ENCODE measurements around the gene GMDS.

Gene GMDS

DNA sequence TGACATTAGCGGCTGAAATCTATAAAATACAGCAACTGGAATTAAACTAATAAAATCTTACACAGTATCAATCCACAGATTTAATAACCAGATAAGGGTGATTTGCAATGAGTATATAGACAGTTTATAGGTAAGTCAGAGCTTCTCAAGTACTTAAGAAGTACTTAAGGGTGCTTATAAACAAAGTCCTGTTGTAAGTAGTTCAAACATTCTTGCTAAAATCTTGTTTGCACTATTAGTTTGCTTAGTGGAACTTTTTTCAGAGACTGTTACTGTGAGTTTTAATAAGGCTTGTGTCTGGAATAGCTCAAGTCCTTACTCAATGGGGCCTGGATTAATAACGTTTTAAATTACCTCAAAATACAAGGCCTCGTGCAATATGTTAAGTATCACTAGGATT is 240.5 kb downstream of the GMDS start:
- Histone ChIP-seq H4K20me1 (ENCODE audit: insufficient read depth, low read length) (no peaks in the 10 kb centered on the region), H3F3A (ENCODE audit: insufficient read depth, low read length) (no peaks in the 10 kb centered on the region), H2AFZ (ENCODE audit: low read length) (no peak overlapping the region), H3K4me1 (ENCODE audit: low read length) (no peaks in the 10 kb centered on the region), H3K4me2 (ENCODE audit: low read depth, low read length) (no peak overlapping the region), H3K27me3 (replicated peaks; ENCODE audit: insufficient read depth, low read length) (no peaks in the 10 kb centered on the region), H3K9me2 (replicated peaks; ENCODE audit: insufficient read depth, low read length) (no peaks in the 10 kb centered on the region), H3K4me3 (ENCODE audit: low read length) (no peak overlapping the region), H3K9ac (ENCODE audit: low read length) (no peak overlapping the region), H3K9me3 (replicated peaks; ENCODE audit: insufficient read depth, low read length) (no peaks in the 10 kb centered on the region), H3K36me3 (replicated peaks; ENCODE audit: insufficient read depth, low read length) (no peaks in the 10 kb centered on the region), H3K79me2 (ENCODE audit: low read length) (no peaks in the 10 kb centered on the region), H3K27ac (ENCODE audit: low read length) (no peak overlapping the region)
- no peak for DNase-seq
- no peak for TF ChIP-seq EZH2phosphoT487 (IDR thresholded peaks at IDR 0.05; ENCODE audit: low read length)
- TF ChIP-seq, protein P1, sequence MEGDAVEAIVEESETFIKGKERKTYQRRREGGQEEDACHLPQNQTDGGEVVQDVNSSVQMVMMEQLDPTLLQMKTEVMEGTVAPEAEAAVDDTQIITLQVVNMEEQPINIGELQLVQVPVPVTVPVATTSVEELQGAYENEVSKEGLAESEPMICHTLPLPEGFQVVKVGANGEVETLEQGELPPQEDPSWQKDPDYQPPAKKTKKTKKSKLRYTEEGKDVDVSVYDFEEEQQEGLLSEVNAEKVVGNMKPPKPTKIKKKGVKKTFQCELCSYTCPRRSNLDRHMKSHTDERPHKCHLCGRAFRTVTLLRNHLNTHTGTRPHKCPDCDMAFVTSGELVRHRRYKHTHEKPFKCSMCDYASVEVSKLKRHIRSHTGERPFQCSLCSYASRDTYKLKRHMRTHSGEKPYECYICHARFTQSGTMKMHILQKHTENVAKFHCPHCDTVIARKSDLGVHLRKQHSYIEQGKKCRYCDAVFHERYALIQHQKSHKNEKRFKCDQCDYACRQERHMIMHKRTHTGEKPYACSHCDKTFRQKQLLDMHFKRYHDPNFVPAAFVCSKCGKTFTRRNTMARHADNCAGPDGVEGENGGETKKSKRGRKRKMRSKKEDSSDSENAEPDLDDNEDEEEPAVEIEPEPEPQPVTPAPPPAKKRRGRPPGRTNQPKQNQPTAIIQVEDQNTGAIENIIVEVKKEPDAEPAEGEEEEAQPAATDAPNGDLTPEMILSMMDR (IDR thresholded peaks at IDR 0.05; ENCODE audit: low read length) = no peak
- no peak for TF ChIP-seq EZH2 (optimal IDR thresholded peaks at IDR 0.05; ENCODE audit: low read depth, low read length)

DNA sequence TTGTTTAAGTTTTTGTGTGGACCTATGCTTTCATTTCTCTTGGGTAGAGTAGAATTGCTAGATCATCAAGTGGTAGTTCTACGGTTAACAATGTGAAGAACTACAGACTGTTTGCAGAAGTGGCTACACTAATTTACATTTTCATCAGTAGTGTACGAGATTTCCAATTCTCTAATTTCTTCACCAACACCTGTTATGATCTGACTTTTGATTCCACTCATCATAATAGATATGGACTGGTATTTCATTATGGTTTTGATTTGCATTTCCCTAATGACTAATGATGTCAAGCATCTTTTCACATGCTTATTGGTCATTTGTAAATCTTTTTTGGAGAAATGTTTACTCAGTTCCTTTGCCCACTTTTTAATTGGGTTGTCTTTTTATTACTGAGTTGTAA is 244.4 kb downstream of the GMDS start:
- Histone ChIP-seq H3K27ac (ENCODE audit: low read length) (no peak overlapping the region), H4K20me1 (ENCODE audit: insufficient read depth, low read length) (no peaks in the 10 kb centered on the region), H3F3A (ENCODE audit: insufficient read depth, low read length) (no peaks in the 10 kb centered on the region), H3K9ac (ENCODE audit: low read length) (no peak overlapping the region), H3K4me1 (ENCODE audit: low read length) (no peaks in the 10 kb centered on the region), H2AFZ (ENCODE audit: low read length) (no peak overlapping the region), H3K9me3 (replicated peaks; ENCODE audit: insufficient read depth, low read length) (no peaks in the 10 kb centered on the region), H3K4me3 (ENCODE audit: low read length) (no peak overlapping the region), H3K4me2 (ENCODE audit: low read depth, low read length) (no peak overlapping the region), H3K27me3 (replicated peaks; ENCODE audit: insufficient read depth, low read length) (no peaks in the 10 kb centered on the region), H3K79me2 (ENCODE audit: low read length) (no peaks in the 10 kb centered on the region), H3K36me3 (replicated peaks; ENCODE audit: insufficient read depth, low read length) (no peaks in the 10 kb centered on the region), H3K9me2 (replicated peaks; ENCODE audit: insufficient read depth, low read length) (no peaks in the 10 kb centered on the region)
- TF ChIP-seq EZH2 (optimal IDR thresholded peaks at IDR 0.05; ENCODE audit: low read depth, low read length) (no peak), EZH2phosphoT487 (IDR thresholded peaks at IDR 0.05; ENCODE audit: low read length) (no peak)
- TF ChIP-seq, protein P1 (IDR thresholded peaks at IDR 0.05; ENCODE audit: low read length) = no peak
- DNase-seq = no peak

DNA sequence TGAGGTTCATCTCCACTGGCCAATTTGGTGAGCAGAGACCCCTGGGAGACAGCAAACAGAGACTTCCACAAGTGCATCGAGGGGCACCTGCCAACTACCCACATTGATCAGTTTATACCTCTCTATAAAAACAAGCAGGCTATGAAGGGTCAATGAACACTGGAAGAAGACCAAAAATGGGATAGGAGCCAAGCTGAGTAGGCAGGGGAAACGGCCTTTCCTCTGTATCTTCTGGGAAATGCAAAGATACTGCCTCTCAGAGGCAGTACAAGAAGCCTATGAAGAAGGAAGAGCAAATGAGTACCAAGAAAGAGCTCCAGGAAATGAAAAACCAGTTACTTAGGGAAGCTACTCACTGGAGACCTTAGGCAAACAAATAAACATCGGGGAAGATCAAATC is 247.7 kb downstream of the GMDS start:
- no peaks in the 10 kb centered on the region for H3K27me3 ChIP-seq (replicated peaks; ENCODE audit: insufficient read depth, low read length)
- no peaks in the 10 kb centered on the region for H3F3A ChIP-seq (ENCODE audit: insufficient read depth, low read length)
- no peaks in the 10 kb centered on the region for H3K79me2 ChIP-seq (ENCODE audit: low read length)
- H3K27ac ChIP-seq (ENCODE audit: low read length) = no peak overlapping the region
- no peaks in the 10 kb centered on the region for H3K36me3 ChIP-seq (replicated peaks; ENCODE audit: insufficient read depth, low read length)
- no peaks in the 10 kb centered on the region for H3K9me2 ChIP-seq (replicated peaks; ENCODE audit: insufficient read depth, low read length)
- no peak overlapping the region for H3K4me2 ChIP-seq (ENCODE audit: low read depth, low read length)
- H4K20me1 ChIP-seq (ENCODE audit: insufficient read depth, low read length) = no peaks in the 10 kb centered on the region
- H3K4me3 ChIP-seq (ENCODE audit: low read length) = no peak overlapping the region
- no peak overlapping the region for H3K9ac ChIP-seq (ENCODE audit: low read length)
- H3K4me1 ChIP-seq (ENCODE audit: low read length) = no peaks in the 10 kb centered on the region
- H2AFZ ChIP-seq (ENCODE audit: low read length) = no peak overlapping the region
- no peak for DNase-seq
- no peak for TF ChIP-seq EZH2phosphoT487 (IDR thresholded peaks at IDR 0.05; ENCODE audit: low read length)
- TF ChIP-seq EZH2 (optimal IDR thresholded peaks at IDR 0.05; ENCODE audit: low read depth, low read length) = no peak
- TF ChIP-seq, protein P1 (IDR thresholded peaks at IDR 0.05; ENCODE audit: low read length) = no peak
- H3K9me3 ChIP-seq (replicated peaks; ENCODE audit: insufficient read depth, low read length) = no peaks in the 10 kb centered on the region
